GM04503 (cell line): ENCODE data around the gene MYO9A.
"Not testable (repeated sequence)": the region's sequence is repeated elsewhere in the genome, so short reads cannot be mapped to it uniquely, and the experiment has no call there.

ENCODE experiments used
- DNase-seq: peaks from one replicate; pipeline ENCODE4 v3.0.0-alpha.2; 2012; ENCODE audit warnings: low read depth

The MYO9A gene

DNA sequence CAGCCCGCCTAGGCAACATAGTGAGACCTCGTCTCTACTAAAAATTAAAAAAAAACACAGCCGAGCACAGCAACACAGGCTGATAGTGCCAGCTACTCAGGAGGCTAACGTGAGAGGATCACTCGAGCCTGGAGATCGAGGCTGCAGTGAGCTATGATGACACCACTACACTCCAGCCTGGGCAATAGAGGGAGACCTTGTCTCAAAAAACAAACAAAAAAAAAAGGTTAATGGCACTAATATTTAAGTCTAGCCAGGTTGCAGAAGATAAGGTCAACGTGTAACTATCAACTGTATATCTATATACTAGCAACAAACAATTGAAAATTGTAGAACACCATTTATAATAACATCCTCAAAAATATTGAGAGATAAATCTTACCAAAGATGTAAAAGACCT is 75.1 kb downstream of the MYO9A start:
- DNase-seq, result no peak

GRCh38 chr15:72042054-72042453 is 75.9 kb downstream of the MYO9A start:
- no peak for DNase-seq

GRCh38 chr15:72037321-72037720 is 80.6 kb downstream of the MYO9A start:
- no peak for DNase-seq

DNA sequence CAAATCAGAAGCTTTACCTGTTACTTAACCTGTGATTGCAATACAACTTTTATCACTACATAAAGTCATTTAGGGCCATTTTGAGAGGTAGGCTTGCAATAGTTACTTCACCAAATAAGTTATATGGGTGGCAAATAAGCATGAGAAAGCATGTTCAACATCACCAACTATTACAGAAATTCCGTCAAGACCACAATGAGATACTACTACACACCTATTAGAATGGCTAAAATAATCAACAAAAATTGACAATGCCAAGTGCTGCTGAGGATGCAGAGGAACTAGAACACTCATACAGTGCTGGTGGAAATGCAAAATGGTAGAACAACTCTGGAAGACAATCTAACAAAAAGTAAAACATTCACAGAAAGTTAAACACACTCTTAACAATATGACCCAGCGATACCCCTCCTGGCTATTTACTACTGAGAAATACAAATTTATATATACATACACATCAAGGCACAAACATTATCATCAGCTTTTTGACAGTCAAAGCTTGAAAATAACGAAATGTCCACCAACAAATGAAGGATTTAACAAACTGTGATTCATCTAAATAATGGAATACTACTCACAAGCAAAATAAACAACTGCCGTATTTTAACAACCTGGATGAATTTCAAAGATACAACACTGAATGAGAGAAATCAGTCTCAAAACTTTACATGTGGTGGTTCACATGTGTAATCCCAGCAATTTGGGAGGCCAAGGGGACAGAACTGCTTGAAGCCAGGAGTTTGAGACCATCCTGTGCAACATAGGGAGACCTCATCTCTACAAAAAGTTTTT is 82.9 kb downstream of the MYO9A start:
- no peak for DNase-seq

- no peak for DNase-seq
Measured at GRCh38 chr15:72034351-72034750, 83.6 kb downstream of the MYO9A start.

DNA sequence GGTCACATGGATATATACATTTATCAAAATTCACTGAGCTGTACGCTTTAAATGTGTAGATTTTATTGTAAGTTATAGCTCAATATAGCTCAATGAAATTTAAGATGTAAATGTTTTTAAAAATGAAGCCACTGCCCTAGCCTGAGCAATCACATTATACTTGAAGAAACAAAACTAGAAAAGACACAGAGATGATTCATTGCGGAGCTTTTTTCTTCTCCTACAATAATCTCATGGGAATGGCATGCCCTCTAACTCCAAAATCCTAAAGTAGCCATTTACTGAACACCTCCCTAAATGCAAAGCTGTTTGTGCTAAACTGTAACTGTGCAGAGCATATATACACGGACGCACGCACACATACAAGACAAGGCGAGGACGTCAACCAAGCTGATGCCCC is 84.2 kb downstream of the MYO9A start:
- DNase-seq, result no peak

- DNase-seq, result no peak
Measured at GRCh38 chr15:72033285-72033684, 84.7 kb downstream of the MYO9A start.

- DNase-seq, result no peak
Measured at GRCh38 chr15:72021604-72022003, 96.3 kb downstream of the MYO9A start.

DNA sequence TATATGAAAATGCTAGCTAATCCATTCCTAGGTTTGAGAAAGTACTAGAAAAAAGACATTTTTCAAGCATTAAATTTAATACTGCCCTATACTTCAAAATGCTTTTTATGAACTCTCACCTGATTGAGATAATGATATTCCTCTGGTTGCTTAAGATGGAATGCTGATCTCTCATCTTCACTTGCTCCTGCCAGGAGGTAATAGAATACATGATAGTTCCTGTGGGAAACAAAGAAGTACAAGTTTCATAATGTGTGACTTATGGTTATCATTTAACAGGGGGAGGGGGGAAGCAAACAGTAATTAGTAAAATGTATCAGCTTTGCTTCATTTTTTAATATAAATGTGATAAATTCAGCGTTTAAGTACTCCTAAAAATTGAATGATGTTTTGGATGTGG is 97.2 kb downstream of the MYO9A start:
- DNase-seq, result no peak

DNA sequence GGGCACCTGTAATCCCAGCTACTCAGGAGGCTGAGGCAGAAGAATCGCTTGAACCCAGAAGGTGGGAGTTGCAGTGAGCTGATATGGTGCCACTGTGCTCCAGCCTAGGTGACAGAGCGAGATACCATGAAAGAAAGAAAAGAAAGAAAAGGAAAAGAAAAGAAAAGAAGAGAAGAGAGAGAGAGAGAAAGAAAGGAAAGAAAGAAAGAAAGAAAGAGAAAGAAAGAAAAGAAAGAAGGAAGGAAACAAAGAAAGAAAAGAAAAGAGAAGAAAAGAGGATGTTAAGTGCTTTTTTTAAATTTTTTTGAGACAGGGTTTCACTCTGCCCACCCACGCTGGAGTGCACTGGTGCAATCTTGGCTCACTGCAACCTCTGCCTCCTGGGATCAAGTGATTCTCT is 103.4 kb downstream of the MYO9A start:
- DNase-seq, result not testable (repeated sequence)

- no peak for DNase-seq
Measured at GRCh38 chr15:72013703-72014102, 104.2 kb downstream of the MYO9A start.

- no peak for DNase-seq
Measured at GRCh38 chr15:72011302-72011942, 106.5 kb downstream of the MYO9A start.

DNA sequence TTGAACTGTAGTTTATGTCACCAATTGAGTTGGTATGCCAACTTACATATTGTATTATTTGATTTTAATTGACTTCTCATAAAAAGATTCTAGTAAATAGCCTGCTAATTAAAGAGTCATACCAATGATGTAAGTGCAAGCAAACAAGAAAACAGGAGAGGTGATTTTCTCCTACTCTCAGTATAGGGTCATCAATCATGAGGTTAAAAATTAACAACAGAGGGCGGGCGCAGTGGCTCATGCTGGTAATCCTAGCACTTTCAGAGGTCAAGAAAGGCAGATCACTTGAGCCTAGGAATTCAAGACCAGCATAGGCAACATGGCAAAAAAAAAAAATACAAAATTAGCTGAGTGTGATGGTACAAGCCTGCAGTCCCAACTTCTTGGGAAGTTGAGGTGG is 108.7 kb downstream of the MYO9A start:
- DNase-seq, result no peak

- no peak for DNase-seq
Measured at GRCh38 chr15:72006382-72006781, 111.6 kb downstream of the MYO9A start.

GRCh38 chr15:72005483-72005882 is 112.5 kb downstream of the MYO9A start:
- DNase-seq, result no peak

DNA sequence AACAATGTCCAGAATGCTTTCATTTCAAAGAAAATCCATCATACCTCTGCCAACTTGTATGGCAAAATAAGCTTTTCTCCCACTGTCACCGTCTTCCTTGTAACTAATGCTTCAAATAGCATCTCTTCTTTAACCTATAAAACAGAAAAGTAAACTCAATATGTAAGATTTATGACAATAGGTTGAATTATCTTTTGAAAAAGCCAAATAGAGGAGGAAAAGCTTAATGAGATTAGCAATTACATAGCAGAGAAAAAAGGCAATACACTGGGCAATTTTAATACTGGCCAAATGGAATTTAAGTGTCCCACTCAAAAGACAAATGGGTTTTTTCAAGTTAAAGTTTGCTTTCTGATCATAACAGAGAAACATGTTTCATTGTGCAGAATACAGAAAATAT is 118.1 kb downstream of the MYO9A start:
- no peak for DNase-seq

GRCh38 chr15:71998717-71999116 is 119.2 kb downstream of the MYO9A start:
- not testable (repeated sequence) for DNase-seq

DNA sequence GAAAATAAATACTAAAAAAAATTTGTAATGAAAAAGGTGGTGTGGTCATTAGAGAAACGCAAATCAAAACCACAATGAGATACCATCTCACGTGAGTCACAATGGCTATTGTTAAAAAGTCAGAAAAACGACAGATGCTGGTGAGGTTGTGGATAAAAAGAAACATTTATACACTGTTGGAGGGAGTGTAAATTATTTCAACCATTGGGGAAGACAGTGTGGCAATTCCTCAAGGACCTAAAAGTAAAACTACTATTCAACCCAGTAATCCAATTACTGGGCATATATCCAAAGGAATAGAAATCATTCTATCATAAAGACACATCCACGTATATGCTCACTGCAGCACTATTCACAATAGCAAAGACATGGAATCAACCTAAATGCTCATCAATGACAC is 120.3 kb downstream of the MYO9A start:
- no peak for DNase-seq

DNA sequence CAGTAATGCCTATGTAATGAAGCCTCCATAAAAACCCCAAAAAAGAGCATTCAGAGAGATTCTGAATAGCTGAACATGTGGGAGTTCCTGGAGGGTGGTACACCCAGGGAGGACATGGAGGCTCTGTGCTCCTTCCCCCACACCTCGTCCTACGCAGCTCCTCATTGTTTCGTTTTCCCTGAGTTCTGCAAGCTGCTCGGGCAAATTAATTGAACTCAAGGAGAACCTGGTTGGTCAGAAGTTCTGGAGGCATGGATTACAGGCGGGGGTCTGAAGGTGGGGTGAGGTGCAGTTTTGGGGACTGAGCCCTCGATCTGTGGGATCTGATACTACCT is 142.2 kb downstream of the MYO9A start:
- no peak for DNase-seq

DNA sequence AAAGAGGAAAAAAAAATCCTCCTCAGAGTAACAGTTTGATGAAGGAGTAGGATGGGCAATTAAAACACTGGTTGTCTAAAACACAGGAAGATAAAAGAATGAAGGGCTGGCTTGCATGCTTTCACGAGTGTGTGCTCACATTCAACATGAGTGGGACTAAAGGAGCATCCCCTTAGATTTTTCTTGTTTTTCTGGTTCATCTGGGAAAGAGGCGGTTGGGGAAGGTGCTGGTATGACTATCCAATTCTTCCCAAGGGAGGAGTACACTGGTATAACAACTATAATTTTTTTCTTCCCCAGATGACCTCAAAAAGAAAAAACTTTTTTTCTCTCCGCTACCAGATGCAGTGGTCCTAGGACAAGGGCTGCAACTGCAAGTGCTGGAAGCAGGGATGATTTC is 143.7 kb downstream of the MYO9A start:
- DNase-seq, result no peak

DNA sequence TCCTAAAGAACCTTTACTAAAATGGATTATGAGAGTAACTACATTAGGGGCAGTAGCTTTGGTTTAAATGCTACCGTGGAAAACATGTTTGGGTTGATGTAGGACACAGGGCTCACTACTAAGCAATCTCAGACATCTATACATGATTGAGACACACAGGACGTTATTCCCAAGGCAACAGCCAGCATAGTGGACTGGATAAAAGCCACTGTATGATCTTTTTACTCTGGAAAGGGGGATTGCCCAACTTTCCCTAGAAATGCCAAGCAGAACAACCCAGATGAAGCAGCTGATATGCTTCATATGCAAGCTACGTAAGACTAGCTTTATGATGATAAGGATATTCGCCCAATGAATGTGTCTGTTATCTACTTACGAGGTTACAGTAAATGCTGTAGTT is 144.6 kb downstream of the MYO9A start:
- DNase-seq, result no peak

DNA sequence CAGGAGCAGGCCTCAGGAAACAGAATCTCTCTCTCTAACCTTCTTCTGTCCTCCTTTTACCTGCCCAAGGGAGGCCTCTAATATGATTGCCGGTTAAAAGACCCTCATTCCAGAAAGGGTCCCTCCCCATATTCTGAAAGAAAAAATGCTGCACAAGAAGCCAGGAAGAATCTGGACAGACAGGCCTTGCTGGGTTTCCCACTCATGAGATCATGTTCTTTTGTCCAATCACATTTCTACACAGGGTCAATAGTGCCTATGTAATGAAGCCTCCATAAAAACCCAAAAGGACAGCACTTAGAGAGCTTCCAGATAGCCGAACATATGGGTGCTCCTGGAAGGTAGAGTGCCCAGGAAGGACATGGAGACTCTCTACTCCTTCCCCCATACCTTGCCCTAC is 146.0 kb downstream of the MYO9A start:
- DNase-seq, result no peak

DNA sequence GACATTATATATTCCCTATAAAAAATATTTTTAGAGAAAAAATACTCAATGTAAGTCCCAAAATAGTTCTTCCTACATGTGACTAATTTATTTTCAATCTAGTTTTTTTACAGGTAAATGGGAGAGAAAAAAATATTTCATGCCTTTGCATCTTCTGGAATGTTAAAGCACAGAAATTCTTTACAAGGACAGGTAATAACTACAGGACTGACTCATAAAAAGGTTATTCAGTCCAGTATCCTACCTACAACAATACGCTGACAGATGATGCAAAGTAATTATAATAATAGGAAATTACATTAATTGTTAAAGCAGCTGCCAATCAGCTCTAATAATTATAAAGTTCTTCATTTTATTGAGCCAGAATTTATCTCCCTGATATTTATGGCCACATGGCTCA is 147.5 kb downstream of the MYO9A start:
- no peak for DNase-seq

DNA sequence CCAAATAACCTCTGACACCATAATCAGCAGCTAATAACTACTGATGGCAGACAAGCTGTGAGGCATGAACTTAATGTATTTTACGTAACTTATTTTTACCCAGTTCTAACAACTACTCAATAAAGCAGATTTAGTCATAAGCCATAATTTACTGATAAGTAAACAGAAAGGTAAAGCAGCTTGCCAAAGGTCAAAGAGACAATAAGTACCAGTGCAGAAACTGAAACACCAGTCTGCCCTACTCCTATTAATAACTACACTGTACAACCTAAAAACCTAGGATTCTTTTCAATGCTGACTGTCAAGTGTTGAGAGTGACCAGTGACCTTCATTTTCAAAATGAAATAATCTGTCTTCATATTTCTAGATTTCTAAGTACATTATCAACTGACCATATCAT is 155.4 kb downstream of the MYO9A start:
- no peak for DNase-seq
